Measurements from ENCODE around the gene EP300.
"Not testable (repeated sequence)": the region's sequence is repeated elsewhere in the genome, so short reads cannot be mapped to it uniquely, and the experiment has no call there.

The EP300 gene

GRCh38 chr22:41128606-41129005, 36.2 kb downstream of the EP300 start:
- in situ Hi-C loops (cut with HindIII; ENCODE audit: low pct_ligation_motif_present, low sequenced_read_pairs) = no loop called here
- DNase-seq = no peak
- Histone ChIP-seq H3K36me3 (replicated peaks) (peaks cover 39% of the 10 kb centered on the region), H3K4me3 (ENCODE audit: low read depth, low read length) (no peak overlapping the region), H3K27ac (no peak overlapping the region), H3K27me3 (replicated peaks) (no peaks in the 10 kb centered on the region)
- TF ChIP-seq, protein P1, sequence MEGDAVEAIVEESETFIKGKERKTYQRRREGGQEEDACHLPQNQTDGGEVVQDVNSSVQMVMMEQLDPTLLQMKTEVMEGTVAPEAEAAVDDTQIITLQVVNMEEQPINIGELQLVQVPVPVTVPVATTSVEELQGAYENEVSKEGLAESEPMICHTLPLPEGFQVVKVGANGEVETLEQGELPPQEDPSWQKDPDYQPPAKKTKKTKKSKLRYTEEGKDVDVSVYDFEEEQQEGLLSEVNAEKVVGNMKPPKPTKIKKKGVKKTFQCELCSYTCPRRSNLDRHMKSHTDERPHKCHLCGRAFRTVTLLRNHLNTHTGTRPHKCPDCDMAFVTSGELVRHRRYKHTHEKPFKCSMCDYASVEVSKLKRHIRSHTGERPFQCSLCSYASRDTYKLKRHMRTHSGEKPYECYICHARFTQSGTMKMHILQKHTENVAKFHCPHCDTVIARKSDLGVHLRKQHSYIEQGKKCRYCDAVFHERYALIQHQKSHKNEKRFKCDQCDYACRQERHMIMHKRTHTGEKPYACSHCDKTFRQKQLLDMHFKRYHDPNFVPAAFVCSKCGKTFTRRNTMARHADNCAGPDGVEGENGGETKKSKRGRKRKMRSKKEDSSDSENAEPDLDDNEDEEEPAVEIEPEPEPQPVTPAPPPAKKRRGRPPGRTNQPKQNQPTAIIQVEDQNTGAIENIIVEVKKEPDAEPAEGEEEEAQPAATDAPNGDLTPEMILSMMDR (IDR thresholded peaks at IDR 0.05; ENCODE audit: low read depth, low read length, missing control alignments) = no peak

- Histone ChIP-seq H3K36me3 (replicated peaks) (peaks cover 51% of the 10 kb centered on the region), H3K27me3 (replicated peaks) (no peaks in the 10 kb centered on the region), H3K27ac (no peak overlapping the region), H3K4me3 (ENCODE audit: low read depth, low read length) (no peak overlapping the region)
- in situ Hi-C loops (cut with HindIII; ENCODE audit: low pct_ligation_motif_present, low sequenced_read_pairs) = no loop called here
- TF ChIP-seq, protein P1 (IDR thresholded peaks at IDR 0.05; ENCODE audit: low read depth, low read length, missing control alignments) = no peak
- no peak for DNase-seq
Observed at GRCh38 chr22:41132550-41132949, 40.2 kb downstream of the EP300 start.

DNA sequence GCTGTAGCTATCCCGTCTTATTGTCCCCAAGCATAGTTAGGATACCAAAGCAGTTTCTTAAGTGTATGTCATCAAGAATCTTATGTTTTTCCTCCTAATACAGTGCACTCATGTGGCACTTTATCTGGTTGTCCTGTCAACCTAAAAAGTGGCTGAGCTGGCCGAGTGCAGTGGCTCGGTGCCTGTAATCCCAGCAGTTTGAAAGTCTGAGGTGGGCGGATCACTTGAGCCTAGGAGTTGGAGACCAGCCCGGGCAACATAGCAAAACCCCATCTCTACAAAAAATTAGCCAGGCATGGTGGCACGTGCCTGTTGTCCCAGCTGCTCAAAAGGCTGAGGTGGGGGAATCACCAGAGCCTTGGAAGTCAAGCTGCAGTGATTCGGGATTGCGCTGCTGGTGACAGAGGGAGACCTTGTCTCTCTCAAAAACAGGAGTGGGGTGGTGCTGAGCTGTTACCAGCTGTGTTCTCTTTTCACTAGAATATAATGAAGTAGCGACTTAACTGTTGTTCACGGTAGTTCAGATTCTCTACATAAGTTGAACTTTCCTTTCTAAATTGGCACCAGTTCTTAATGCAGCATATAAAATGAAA, 48.1 kb downstream of the EP300 start:
- H3K36me3 ChIP-seq (replicated peaks) = peaks cover 81% of the 10 kb centered on the region
- H3K27me3 ChIP-seq (replicated peaks) = no peaks in the 10 kb centered on the region
- TF ChIP-seq, protein P1 (IDR thresholded peaks at IDR 0.05; ENCODE audit: low read depth, low read length, missing control alignments) = no peak
- H3K27ac ChIP-seq = no peak overlapping the region
- no peak overlapping the region for H3K4me3 ChIP-seq (ENCODE audit: low read depth, low read length)
- no peak for DNase-seq
- in situ Hi-C loops (cut with HindIII; ENCODE audit: low pct_ligation_motif_present, low sequenced_read_pairs) = no loop called here

- peaks cover 85% of the 10 kb centered on the region for H3K36me3 ChIP-seq (replicated peaks)
- DNase-seq; H3K27me3 ChIP-seq (replicated peaks); H3K27ac ChIP-seq; in situ Hi-C loops (cut with HindIII; ENCODE audit: low pct_ligation_motif_present, low sequenced_read_pairs); H3K4me3 ChIP-seq (ENCODE audit: low read depth, low read length): not testable (repeated sequence)
Observed at GRCh38 chr22:41145921-41146320, 53.5 kb downstream of the EP300 start.

DNA sequence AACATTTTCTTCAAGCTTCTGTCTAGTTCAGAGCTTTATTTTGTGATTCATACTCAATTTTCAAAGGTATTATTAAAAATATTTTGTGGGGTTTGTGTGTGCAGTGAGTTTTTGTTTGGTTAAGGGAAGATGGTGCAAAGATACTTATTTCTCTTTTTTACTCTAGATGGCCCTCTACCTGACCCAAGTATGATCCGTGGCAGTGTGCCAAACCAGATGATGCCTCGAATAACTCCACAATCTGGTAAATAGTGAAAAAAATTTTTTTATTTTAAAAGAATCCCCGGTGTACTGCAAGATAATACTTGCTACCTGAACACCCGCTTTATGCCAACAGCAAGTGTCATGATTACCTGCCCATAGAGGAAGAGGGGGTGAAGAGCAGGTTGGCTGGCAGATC, 54.2 kb downstream of the EP300 start:
- no peak for DNase-seq
- TF ChIP-seq, protein P1 (IDR thresholded peaks at IDR 0.05; ENCODE audit: low read depth, low read length, missing control alignments) = no peak
- in situ Hi-C loops (cut with HindIII; ENCODE audit: low pct_ligation_motif_present, low sequenced_read_pairs) = no loop called here
- peaks cover 85% of the 10 kb centered on the region for H3K36me3 ChIP-seq (replicated peaks)
- no peak overlapping the region for H3K27ac ChIP-seq
- H3K27me3 ChIP-seq (replicated peaks) = no peaks in the 10 kb centered on the region
- H3K4me3 ChIP-seq (ENCODE audit: low read depth, low read length) = no peak overlapping the region

DNA sequence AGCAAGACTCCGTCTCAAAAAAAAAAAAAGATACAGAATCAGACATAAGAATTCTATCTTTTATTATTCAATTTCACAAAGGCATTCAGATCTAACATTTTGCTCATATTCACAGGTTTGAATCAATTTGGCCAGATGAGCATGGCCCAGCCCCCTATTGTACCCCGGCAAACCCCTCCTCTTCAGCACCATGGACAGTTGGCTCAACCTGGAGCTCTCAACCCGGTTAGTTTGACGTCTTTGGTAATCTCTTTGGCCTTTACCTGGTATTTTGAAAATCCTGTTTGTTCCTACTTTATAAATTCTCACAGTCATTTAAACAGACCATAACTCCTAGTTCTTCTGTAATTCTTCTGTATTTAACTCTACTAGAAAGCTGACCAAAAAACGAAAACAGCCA, 55.3 kb downstream of the EP300 start:
- TF ChIP-seq, protein P1 (IDR thresholded peaks at IDR 0.05; ENCODE audit: low read depth, low read length, missing control alignments) = no peak
- in situ Hi-C loops (cut with HindIII; ENCODE audit: low pct_ligation_motif_present, low sequenced_read_pairs) = no loop called here
- Histone ChIP-seq H3K4me3 (ENCODE audit: low read depth, low read length) (no peak overlapping the region), H3K36me3 (replicated peaks) (peaks cover 85% of the 10 kb centered on the region), H3K27ac (no peak overlapping the region), H3K27me3 (replicated peaks) (no peaks in the 10 kb centered on the region)
- no peak for DNase-seq
